Measurements from ENCODE around the gene NDUFA3.
"Not testable (repeated sequence)": the region's sequence is repeated elsewhere in the genome, so short reads cannot be mapped to it uniquely, and the experiment has no call there.

Gene NDUFA3

GRCh38 chr19:54102421-54103169 is at the start of gene NDUFA3:
NDUFA3 (plus strand) TSS chr19:54102855; CDS start chr19:54102879, 24 bp downstream.
- DNase-seq (ENCODE audit: low spot score): peak; percentile 99

GRCh38 chr19:54062643-54063042 is 40.0 kb upstream of the NDUFA3 start:
- no peak for DNase-seq (ENCODE audit: low spot score)

GRCh38 chr19:54063350-54064116 is 39.1 kb upstream of the NDUFA3 start, which contains the start of gene VSTM1:
VSTM1 (minus strand) TSS chr19:54063897; CDS start chr19:54063777, 120 bp downstream.
- DNase-seq (ENCODE audit: low spot score): no peak

GRCh38 chr19:54069470-54069869 is 33.2 kb upstream of the NDUFA3 start:
- DNase-seq (ENCODE audit: low spot score): no peak

- no peak for DNase-seq (ENCODE audit: low spot score)
These were observed 28.8 kb upstream of the NDUFA3 start for GRCh38 chr19:54073829-54074228.

- no peak for DNase-seq (ENCODE audit: low spot score)
These were observed 27.8 kb upstream of the NDUFA3 start for GRCh38 chr19:54074851-54075250.

- no peak for DNase-seq (ENCODE audit: low spot score)
These were observed 25.3 kb upstream of the NDUFA3 start for GRCh38 chr19:54077334-54077733.

- DNase-seq (ENCODE audit: low spot score): no peak
These were observed 21.6 kb upstream of the NDUFA3 start, which contains the start of gene TARM1 for GRCh38 chr19:54081032-54081431. TARM1 (minus strand) TSS chr19:54081365; CDS start chr19:54081340, 25 bp downstream.

GRCh38 chr19:54084410-54084809 is 18.2 kb upstream of the NDUFA3 start:
- DNase-seq (ENCODE audit: low spot score): no peak

- DNase-seq (ENCODE audit: low spot score): no peak
These were observed 8.1 kb upstream of the NDUFA3 start for GRCh38 chr19:54094426-54095000.

- DNase-seq (ENCODE audit: low spot score): no peak
These were observed 7.4 kb upstream of the NDUFA3 start for GRCh38 chr19:54095136-54095858.

- peak; percentile 40 for DNase-seq (ENCODE audit: low spot score)
These were observed 6.6 kb upstream of the NDUFA3 start for GRCh38 chr19:54095859-54096616.

- DNase-seq (ENCODE audit: low spot score): peak; percentile 38
These were observed 6.0 kb upstream of the NDUFA3 start for GRCh38 chr19:54096617-54097106.

- no peak for DNase-seq (ENCODE audit: low spot score)
These were observed 3.3 kb upstream of the NDUFA3 start for GRCh38 chr19:54099190-54099902.

GRCh38 chr19:54099903-54100255 is 2.8 kb upstream of the NDUFA3 start:
- DNase-seq (ENCODE audit: low spot score): not testable (repeated sequence)

GRCh38 chr19:54100561-54100960 is 2.1 kb upstream of the NDUFA3 start, which contains the start of gene OSCAR:
OSCAR (minus strand) TSS chr19:54100803; CDS start chr19:54100792, 11 bp downstream.
- no peak for DNase-seq (ENCODE audit: low spot score)

GRCh38 chr19:54104998-54105715 is 2.5 kb downstream of the NDUFA3 start:
- DNase-seq (ENCODE audit: low spot score): no peak

- DNase-seq (ENCODE audit: low spot score): no peak
These were observed 3.1 kb downstream of the NDUFA3 start for GRCh38 chr19:54105796-54106195.

- DNase-seq (ENCODE audit: low spot score): no peak
These were observed 4.1 kb downstream of the NDUFA3 start for GRCh38 chr19:54106716-54107115.

Measured in CD4-positive, alpha-beta T cell treated with Interleukin-15 for 4 hours (primary cell).